AML-193 (cell line): Measurements from ENCODE around the gene TRAP1.
"Not testable (repeated sequence)": the region's sequence is repeated elsewhere in the genome, so short reads cannot be mapped to it uniquely, and the experiment has no call there.

Source experiments
- DNase-seq, 2 experiments: peaks; one replicate each; lab custom pipeline; 2025; lab: John Stamatoyannopoulos, UW

TRAP1 gene

DNA sequence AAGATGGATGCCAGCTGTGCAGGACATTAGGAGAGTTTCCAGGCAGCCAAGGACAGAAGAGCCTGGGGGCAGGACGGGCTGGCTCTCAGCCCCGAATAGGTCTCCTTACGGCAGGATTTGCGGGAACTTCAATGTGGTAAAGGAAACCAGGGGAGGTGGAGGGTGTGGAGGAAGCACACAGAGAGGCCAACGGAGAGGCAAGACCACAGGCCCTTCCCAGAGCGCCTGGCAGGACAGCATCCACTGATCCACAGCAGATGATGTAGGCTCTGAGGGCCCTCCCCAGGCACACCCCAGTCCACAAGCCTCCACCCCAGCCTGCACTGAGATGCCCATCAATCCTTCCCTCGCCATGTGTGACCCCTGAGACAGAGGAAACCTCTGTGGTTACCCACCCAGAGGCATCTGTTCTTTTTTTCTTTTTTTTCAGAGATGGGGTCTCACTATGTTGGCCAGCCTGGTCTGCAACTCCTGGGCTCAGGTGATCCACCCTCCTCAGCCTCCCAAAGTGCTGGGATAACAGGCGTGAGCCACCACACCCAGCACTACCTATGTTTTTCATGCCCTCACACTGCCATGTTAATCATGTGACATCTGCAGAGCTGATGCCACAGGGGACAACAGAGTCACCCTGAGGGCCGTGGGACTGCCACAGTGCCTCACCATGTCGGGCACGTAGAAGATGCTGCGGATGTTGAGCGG lies 43.5 kb downstream of the TRAP1 start:
- DNase-seq: no peak

- no peak for DNase-seq
Measured at GRCh38 chr16:3673201-3673600, 44.1 kb downstream of the TRAP1 start.

DNA sequence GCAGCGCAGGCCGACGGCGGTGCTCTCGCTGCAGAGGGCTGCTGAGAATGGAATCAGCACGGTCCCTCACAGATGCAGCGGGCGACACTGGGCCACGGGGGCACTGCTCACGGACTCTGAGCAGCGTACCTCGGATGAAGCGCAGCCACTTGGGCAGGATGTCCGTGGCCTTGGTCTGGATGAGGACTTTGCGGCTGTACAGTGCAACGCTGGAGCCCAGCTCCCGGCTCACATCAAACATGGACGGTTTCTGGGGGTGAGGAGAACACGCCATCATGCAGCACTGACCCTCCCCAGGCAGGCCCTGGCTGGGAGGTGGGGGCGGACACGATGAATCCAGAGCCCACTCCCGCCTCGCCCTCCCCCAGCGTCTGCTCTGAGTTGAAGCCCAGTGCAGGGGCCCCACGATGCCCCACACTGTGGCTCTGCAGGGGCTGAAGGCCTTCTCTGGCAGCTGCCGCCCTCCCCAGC lies 44.7 kb downstream of the TRAP1 start:
- no peak for DNase-seq

GRCh38 chr16:3671424-3671823 lies 45.9 kb downstream of the TRAP1 start:
- no peak for DNase-seq

GRCh38 chr16:3670711-3671110 lies 46.6 kb downstream of the TRAP1 start:
- DNase-seq: no peak

GRCh38 chr16:3669082-3669481 lies 48.2 kb downstream of the TRAP1 start:
- DNase-seq: no peak

GRCh38 chr16:3668626-3669025 lies 48.7 kb downstream of the TRAP1 start:
- no peak for DNase-seq

GRCh38 chr16:3665508-3665907 lies 51.8 kb downstream of the TRAP1 start:
- DNase-seq: no peak

GRCh38 chr16:3664187-3664896 lies 53.0 kb downstream of the TRAP1 start:
- no peak for DNase-seq

DNA sequence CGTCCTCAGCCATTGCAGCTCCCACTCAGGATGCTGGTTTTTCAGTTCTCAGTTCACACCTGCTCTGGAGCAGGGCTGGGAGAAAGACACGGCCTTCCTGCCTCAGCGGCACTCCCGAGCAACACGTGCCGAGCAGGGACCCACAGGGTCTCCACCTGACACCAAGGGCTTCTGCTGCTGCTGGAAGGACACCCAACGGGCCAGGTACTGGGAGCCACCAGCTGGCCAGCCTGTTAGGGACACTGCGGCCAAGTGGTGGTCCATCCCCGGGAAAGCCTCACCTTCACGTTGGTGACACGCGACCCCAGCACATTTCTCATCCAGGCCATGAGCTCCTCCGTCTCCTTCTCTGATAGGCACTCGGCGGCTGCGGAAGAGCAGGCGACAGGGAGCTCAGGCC lies 54.7 kb downstream of the TRAP1 start:
- no peak for DNase-seq

- no peak for DNase-seq
Measured at GRCh38 chr16:3661922-3662321, 55.4 kb downstream of the TRAP1 start.

DNA sequence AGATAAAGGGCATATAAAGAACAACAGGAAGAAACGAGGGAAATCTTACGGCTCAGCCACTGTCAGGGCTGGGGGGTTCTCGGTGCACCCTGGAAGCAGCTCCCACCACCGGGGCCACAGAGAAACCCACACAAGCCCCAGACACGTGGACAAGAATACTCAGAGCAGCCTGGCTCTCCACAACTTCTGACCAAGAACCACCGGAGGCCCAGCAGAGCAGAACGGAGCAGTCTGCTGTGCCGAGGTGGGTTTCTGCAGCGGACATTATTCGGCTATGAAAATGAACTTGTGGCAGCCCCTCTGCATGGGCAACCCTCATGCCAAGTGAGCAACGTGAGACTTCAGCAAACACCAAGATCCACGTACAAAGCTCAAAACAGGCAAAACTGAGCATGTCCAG lies 56.0 kb downstream of the TRAP1 start:
- no peak for DNase-seq

- no peak for DNase-seq
Measured at GRCh38 chr16:3659251-3659650, 58.1 kb downstream of the TRAP1 start.

DNA sequence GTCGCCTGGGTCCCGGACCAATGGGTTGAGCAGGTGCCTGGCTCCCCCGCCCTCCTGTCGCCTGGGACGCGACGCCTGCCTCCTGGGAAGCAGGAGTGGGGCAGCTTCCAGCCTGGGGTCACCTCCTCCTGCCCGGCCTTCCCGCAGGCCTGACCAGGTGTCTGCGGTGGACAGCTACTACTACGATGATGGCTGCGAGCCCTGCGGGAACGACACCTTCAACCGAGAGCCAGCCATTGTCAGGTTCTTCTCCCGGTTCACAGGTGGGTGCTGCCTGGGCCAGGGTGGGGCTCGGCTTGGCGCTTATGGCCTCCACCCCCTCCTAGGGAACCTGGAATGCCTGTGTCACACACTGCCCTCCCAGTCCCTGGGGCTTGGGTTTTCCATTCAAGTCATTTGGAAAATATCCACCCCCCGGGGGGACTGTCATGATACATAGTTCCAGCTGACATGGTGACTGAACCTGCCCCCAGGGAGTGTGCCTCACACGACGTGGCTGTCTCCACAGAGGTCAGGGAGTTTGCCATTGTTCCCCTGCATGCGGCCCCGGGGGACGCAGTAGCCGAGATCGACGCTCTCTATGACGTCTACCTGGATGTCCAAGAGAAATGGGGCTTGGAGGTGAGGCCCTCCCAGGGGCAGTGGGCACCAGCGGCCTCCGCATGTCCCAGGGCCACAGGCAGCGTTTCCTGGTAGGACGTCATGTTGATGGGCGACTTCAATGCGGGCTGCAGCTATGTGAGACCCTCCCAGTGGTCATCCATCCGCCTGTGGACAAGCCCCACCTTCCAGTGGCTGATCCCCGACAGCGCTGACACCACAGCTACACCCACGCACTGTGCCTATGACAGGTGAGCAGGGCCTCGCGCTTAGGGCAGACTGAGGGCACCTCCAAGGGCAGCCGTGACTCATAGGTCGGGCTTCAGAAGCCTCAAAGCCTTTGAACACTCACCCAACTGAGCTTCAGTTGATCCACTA lies 60.5 kb downstream of the TRAP1 start:
- no peak for DNase-seq

DNA sequence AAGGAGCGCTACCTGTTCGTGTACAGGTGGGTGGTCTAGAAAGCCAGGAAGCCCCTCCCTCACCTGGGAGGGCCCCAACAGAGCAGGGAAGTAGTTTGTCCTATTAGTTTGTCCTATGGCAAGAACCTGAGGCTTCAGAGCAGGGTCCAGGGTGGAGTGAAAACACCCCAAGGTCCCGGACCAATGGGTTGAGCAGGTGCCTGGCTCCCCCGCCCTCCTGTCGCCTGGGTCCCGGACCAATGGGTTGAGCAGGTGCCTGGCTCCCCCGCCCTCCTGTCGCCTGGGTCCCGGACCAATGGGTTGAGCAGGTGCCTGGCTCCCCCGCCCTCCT lies 61.2 kb downstream of the TRAP1 start:
- DNase-seq: not testable (repeated sequence)

GRCh38 chr16:3655396-3656159 lies 61.7 kb downstream of the TRAP1 start:
- no peak for DNase-seq

GRCh38 chr16:3655030-3655395 lies 62.3 kb downstream of the TRAP1 start:
- DNase-seq: no peak

- DNase-seq: peak; percentile 24 to 46
Measured at GRCh38 chr16:3654249-3654991, 62.9 kb downstream of the TRAP1 start, which contains the start of gene DNASE1. TSS of gene DNASE1 (plus strand) at chr16:3654691. CDS start at chr16:3655374, 683 bp downstream.

DNA sequence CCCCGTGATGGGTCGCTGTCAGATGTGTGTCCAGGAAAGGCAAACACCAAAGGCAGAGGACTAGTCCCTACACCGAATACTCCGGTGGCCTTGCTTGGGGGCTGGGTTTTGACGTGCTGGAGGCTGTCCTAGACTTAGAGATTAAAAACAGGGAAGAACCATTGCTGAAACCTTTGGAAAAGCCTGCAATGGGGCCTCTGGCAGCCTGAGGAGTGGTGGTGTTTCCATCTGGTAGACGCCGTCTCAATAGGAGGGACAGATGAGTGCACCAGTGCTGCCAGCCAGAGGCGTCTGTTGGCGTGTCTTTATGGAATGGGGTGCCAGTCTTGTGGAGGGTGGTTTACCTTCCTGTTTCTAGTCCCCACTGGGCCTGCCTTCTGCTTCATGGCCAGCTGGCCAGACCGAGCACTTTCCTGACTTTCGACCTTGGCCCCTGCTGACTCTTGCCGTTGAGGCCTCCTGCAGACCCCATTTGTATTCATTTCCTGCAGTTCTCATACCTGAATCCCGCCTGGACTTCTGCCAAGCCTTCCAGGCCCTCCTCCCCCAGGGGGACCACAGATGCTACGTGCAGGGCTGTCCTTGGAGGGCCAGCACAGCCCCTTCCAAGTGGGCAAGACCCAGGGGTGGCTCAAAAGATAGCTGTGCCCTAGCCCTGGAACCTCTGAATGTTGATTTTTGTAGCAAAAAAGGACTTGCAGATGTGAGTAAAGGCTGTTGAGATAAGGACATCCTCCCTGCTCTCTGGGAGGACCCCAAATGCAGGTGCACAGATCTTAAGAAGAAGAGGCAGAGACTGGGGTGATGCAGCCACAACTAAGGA lies 64.7 kb downstream of the TRAP1 start:
- DNase-seq: no peak
